DND-41 (cell line): ENCODE data around the gene SF3A1.

Source experiments
- CTCF ChIP-seq: IDR thresholded peaks from 2 replicates; pipeline ENCODE4 v1.5.1; 2012; ENCODE audit warnings: borderline replicate concordance, low read length, moderate library complexity, mild to moderate bottlenecking; ENCODE audit not compliant: poor library complexity, severe bottlenecking; ENCODE audit errors: extremely low read depth
- EZH2 ChIP-seq: IDR thresholded peaks from 3 replicates; pipeline ENCODE4 v1.6.1; 2012; ENCODE audit warnings: borderline replicate concordance, low read depth, mild to moderate bottlenecking, moderate library complexity, low read length, inconsistent platforms; ENCODE audit not compliant: severe bottlenecking

- no peak for TF ChIP-seq CTCF
- no peak for TF ChIP-seq EZH2
These were observed 49.7 kb upstream of the SF3A1 start for GRCh38 chr22:30406400-30406799.
